Kidney epithelial cell (primary cell): ENCODE measurements around the gene SUGCT. TPM values are rescaled to one million over a fixed set of nuclear protein-coding genes. Genes with fewer than 3 reads are reported as not detected.

Experiments
- DNase-seq: peaks from one replicate; pipeline ENCODE4 v3.0.0-alpha.2; 2010; ENCODE audit warnings: low read depth
- H3K27me3 ChIP-seq: 2 replicates; pipeline ENCODE4 v1.6.0; 2011; ENCODE audit warnings: low read length; ENCODE audit not compliant: control insufficient read depth, insufficient read depth
- H3K36me3 ChIP-seq: 2 replicates; pipeline ENCODE4 v1.5.1; 2011; ENCODE audit warnings: low read length; ENCODE audit not compliant: control insufficient read depth, insufficient read depth
- H3K4me3 ChIP-seq: 2 replicates; pipeline ENCODE4 v1.5.1; 2011; ENCODE audit warnings: low read depth, mild to moderate bottlenecking, control low read depth, low read length
- total RNA-seq: library from RNA; depleted of rRNA; stranded (reverse); fragments of >200 nt; gene quantifications from 2 replicates; pipeline ENCODE4 v1.2.3, GENCODE V29; 2015
- TF ChIP-seq, protein P1 (sequence below): IDR thresholded peaks from 2 replicates; pipeline ENCODE4 v1.5.1; 2011; ENCODE audit warnings: mild to moderate bottlenecking, moderate library complexity, low read length, control low read depth, inconsistent platforms; ENCODE audit not compliant: insufficient read depth, poor library complexity, severe bottlenecking

The SUGCT gene
- total RNA-seq, 1 donor from 2014 or later: 4.0 TPM

DNA sequence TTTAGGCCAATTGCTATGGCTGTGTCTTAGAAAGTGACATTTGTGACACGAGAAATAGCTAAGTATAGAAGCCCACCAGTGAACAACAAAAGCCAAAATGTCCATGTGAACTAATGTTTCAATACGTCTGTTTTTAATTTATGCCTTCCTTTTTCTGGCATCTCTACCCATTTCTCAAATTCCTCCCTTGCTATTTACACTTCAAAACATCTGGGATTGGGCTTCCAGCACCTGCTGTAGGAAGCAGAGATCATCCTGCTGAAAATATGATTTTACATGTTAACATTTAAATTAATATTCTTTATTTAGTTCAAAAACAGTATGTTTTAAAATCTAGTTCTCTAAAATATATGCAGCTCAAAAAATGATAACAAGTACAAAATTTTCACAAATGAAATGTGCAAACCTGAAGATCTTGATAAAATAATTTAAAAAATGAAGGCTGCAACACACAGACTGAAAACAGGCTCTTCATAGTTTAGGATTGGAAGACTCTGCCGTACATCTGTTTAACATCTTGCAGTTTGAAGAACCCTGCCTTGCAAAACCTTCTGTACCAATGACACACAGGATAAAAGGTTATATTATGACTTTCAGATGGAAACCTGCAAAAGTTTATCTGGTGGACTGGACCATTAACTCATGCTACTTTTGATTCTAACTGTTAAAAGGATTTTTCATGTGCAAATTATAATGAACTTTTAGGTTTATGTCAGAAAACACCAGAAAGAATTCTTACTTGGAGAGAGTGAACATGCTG, 408.4 kb downstream of the SUGCT start:
- DNase-seq: no peak
- Histone ChIP-seq H3K36me3 (no peaks in the 10 kb centered on the region), H3K27me3 (no peaks in the 10 kb centered on the region), H3K4me3 (no peak overlapping the region)
- TF ChIP-seq, protein P1, sequence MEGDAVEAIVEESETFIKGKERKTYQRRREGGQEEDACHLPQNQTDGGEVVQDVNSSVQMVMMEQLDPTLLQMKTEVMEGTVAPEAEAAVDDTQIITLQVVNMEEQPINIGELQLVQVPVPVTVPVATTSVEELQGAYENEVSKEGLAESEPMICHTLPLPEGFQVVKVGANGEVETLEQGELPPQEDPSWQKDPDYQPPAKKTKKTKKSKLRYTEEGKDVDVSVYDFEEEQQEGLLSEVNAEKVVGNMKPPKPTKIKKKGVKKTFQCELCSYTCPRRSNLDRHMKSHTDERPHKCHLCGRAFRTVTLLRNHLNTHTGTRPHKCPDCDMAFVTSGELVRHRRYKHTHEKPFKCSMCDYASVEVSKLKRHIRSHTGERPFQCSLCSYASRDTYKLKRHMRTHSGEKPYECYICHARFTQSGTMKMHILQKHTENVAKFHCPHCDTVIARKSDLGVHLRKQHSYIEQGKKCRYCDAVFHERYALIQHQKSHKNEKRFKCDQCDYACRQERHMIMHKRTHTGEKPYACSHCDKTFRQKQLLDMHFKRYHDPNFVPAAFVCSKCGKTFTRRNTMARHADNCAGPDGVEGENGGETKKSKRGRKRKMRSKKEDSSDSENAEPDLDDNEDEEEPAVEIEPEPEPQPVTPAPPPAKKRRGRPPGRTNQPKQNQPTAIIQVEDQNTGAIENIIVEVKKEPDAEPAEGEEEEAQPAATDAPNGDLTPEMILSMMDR: no peak

DNA sequence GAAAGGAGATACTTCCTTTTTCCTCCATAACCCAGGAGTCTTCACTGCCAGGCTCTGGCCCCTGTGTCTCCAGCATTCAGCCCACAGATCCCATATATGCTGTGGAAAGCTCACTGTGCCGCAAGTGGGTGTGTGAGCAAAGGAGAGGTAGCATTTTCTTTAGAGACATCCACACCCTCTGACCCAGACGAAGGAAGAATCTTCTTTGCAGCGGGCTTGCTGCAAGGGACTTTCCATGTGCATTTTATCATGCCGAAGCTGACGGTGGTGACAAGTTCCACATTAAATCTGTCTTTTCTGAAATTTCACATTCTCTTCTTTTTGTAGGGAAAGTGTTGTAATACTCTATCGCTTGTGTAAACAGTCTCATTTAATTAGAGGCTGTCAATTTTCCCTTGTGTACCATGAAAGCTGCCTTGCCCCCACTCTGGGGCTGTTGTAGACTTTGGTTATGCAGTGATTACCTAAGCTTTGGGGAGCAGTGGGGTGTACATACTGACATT, 409.5 kb downstream of the SUGCT start:
- no peaks in the 10 kb centered on the region for H3K36me3 ChIP-seq
- DNase-seq: no peak
- H3K27me3 ChIP-seq: no peaks in the 10 kb centered on the region
- no peak overlapping the region for H3K4me3 ChIP-seq
- TF ChIP-seq, protein P1: no peak

GRCh38 chr7:40544871-40545303, 410.1 kb downstream of the SUGCT start:
- no peak for DNase-seq
- TF ChIP-seq, protein P1: no peak
- H3K36me3 ChIP-seq: no peaks in the 10 kb centered on the region
- no peaks in the 10 kb centered on the region for H3K27me3 ChIP-seq
- H3K4me3 ChIP-seq: no peak overlapping the region

DNA sequence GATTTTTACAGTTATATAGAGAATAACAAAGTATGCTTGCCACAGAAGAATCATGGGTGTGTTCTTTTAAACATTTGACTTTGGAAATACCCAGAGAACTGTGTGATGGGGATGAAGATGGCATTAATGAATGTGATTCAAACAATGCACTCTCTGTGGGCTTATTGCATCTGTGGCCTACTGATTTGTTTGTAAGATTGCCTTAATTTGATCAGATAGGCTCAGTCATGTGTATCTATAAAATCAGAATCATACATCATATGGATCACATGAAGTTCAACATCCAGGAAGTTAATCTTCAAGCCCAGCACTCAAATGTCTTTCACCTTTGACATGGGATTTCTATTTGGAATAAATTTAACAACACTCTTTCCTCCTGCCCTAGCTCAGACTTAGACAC, 410.9 kb downstream of the SUGCT start:
- Histone ChIP-seq H3K4me3 (no peak overlapping the region), H3K36me3 (no peaks in the 10 kb centered on the region), H3K27me3 (no peaks in the 10 kb centered on the region)
- no peak for DNase-seq
- TF ChIP-seq, protein P1: no peak

DNA sequence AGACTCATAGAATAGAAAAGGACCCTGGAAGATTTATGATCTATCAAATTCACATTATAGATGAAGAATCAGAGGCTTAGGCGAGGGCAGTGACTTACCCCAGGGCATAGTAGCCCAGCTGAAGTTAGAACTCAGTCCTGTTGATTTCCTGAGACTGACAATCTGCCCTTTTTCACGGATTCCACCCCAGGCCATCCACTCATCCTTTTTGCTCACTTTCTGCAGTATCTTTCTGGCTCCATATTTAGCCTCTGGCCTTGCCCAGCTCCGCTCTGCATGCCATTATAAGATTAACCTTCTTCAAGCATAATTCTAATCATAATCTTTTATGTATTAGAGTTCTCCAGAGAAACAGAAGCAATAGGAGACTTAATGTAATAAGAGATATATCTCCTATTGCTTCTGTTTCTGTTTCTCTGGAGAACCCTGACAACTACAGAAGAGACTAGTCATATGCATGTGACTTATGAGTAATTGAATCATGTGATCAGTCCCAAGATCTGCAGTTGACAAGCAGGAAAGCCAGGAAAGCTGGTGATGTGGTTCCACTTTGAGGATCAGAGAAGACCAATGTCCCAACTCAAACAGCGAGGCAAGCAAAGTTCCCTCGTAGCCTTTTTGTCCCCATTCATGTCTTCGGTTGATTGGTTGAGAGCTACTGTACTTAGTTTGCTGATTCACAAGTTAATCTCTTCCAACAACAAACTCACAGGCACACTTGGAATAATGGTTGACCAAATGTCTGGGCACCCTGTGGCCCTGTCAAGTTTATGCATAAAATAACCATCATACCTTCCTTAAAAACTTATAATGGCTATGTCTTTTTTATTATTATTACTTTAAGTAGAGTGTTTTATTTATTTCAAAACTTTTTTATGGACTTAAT, 412.1 kb downstream of the SUGCT start:
- Histone ChIP-seq H3K27me3 (no peaks in the 10 kb centered on the region), H3K36me3 (no peaks in the 10 kb centered on the region), H3K4me3 (no peak overlapping the region)
- peak; percentile 14 for DNase-seq
- TF ChIP-seq, protein P1: no peak
